H9 (cell line): ENCODE data around the gene PLEKHG1. TPM values are rescaled to one million over a fixed set of nuclear protein-coding genes. Genes with fewer than 3 reads are reported as not detected.

Source experiments
- DNase-seq: peaks from one replicate; pipeline ENCODE4 v3.0.0-alpha.2; 2017
- H2AFZ ChIP-seq: one replicate; pipeline ENCODE4 v1.6.1; 2013; ENCODE audit warnings: mild to moderate bottlenecking, low read length, control low read depth, moderate library complexity
- H2AK5ac ChIP-seq: 2 replicates; pipeline ENCODE4 v1.6.1; 2013; ENCODE audit warnings: low read length, control low read depth, mixed read lengths; ENCODE audit not compliant: insufficient read length
- H2BK120ac ChIP-seq: one replicate; pipeline ENCODE4 v1.6.1; 2013; ENCODE audit warnings: low read depth, mild to moderate bottlenecking, low read length, control low read depth, inconsistent platforms; ENCODE audit not compliant: poor library complexity, severe bottlenecking
- H2BK12ac ChIP-seq: 2 replicates; pipeline ENCODE4 v1.6.1; 2013; ENCODE audit warnings: low read length, control low read depth, mixed read lengths, low read depth; ENCODE audit not compliant: insufficient read length
- H2BK15ac ChIP-seq: 2 replicates; pipeline ENCODE4 v1.6.1; 2013; ENCODE audit warnings: low read depth, low read length, control low read depth
- H2BK20ac ChIP-seq: one replicate; pipeline ENCODE4 v1.6.1; 2013; ENCODE audit warnings: low read depth, mild to moderate bottlenecking, low read length, control low read depth, inconsistent platforms; ENCODE audit not compliant: poor library complexity, severe bottlenecking
- H2BK5ac ChIP-seq: 2 replicates; pipeline ENCODE4 v1.6.1; 2013; ENCODE audit warnings: low read length, control low read depth, mixed read lengths; ENCODE audit not compliant: insufficient read length
- H3K14ac ChIP-seq: 2 replicates; pipeline ENCODE4 v1.6.1; 2013; ENCODE audit warnings: low read length, control low read depth; ENCODE audit not compliant: insufficient read depth
- H3K18ac ChIP-seq: 2 replicates; pipeline ENCODE4 v1.6.1; 2013; ENCODE audit warnings: low read depth, mild to moderate bottlenecking, mixed read lengths, low read length, control low read depth; ENCODE audit not compliant: insufficient read length
- H3K23ac ChIP-seq: 2 replicates; pipeline ENCODE4 v1.6.1; 2013; ENCODE audit warnings: low read length, control low read depth, mixed read lengths, low read depth; ENCODE audit not compliant: insufficient read length
- H3K23me2 ChIP-seq: 2 replicates; pipeline ENCODE4 v1.6.1; 2013; ENCODE audit warnings: low read depth, mild to moderate bottlenecking, mixed read lengths, low read length, control low read depth; ENCODE audit not compliant: insufficient read length, poor library complexity, severe bottlenecking
- H3K27ac ChIP-seq: 2 replicates; pipeline ENCODE4 v1.5.1; 2013; ENCODE audit warnings: low read length, control low read depth, mixed read lengths, low read depth; ENCODE audit not compliant: insufficient read length
- H3K27me3 ChIP-seq: 2 replicates; pipeline ENCODE4 v1.6.1; 2013; ENCODE audit warnings: low read length, control low read depth, inconsistent platforms; ENCODE audit not compliant: insufficient read depth
- H3K4ac ChIP-seq: 2 replicates; pipeline ENCODE4 v1.6.1; 2013; ENCODE audit warnings: low read depth, mild to moderate bottlenecking, control low read depth, inconsistent platforms, low read length, moderate library complexity
- H3K4me1 ChIP-seq: 2 replicates; pipeline ENCODE4 v1.6.1; 2013; ENCODE audit warnings: low read length, control low read depth, inconsistent platforms; ENCODE audit not compliant: insufficient read depth
- H3K4me2 ChIP-seq: 2 replicates; pipeline ENCODE4 v1.6.1; 2013; ENCODE audit warnings: low read length, control low read depth, mixed read lengths; ENCODE audit not compliant: insufficient read length, insufficient read depth
- H3K56ac ChIP-seq: 2 replicates; pipeline ENCODE4 v1.6.1; 2013; ENCODE audit warnings: low read depth, mild to moderate bottlenecking, mixed read lengths, low read length, control low read depth; ENCODE audit not compliant: insufficient read length
- H3K79me1 ChIP-seq: 2 replicates; pipeline ENCODE4 v1.6.1; 2013; ENCODE audit warnings: low read depth, mild to moderate bottlenecking, moderate library complexity, low read length, control low read depth, inconsistent platforms; ENCODE audit not compliant: insufficient read depth, poor library complexity, severe bottlenecking
- H3K79me2 ChIP-seq: 2 replicates; pipeline ENCODE4 v1.6.1; 2013; ENCODE audit warnings: low read length, control low read depth, inconsistent platforms; ENCODE audit not compliant: insufficient read depth
- H3K9ac ChIP-seq: 2 replicates; pipeline ENCODE4 v1.6.1; 2013; ENCODE audit warnings: low read length, control low read depth, mixed read lengths; ENCODE audit not compliant: insufficient read length; ENCODE audit errors: extremely low read depth
- H3K9me3 ChIP-seq: one replicate; pipeline ENCODE4 v1.6.1; 2013; ENCODE audit warnings: low read depth, low read length, inconsistent platforms; ENCODE audit not compliant: control insufficient read depth
- H3T11ph ChIP-seq: one replicate; pipeline ENCODE4 v1.6.1; 2013; ENCODE audit warnings: mild to moderate bottlenecking, low read length, control low read depth, inconsistent platforms
- H4K20me1 ChIP-seq: one replicate; pipeline ENCODE4 v1.6.1; 2013; ENCODE audit not compliant: control insufficient read depth, insufficient read length, insufficient read depth
- H4K5ac ChIP-seq: 2 replicates; pipeline ENCODE4 v1.6.1; 2013; ENCODE audit warnings: low read depth, mild to moderate bottlenecking, mixed read lengths, low read length, control low read depth; ENCODE audit not compliant: insufficient read length
- H4K8ac ChIP-seq: replicated peaks from 2 replicates; pipeline ENCODE4 v1.6.1; 2013; ENCODE audit warnings: low read length, control low read depth, mixed read lengths, low read depth; ENCODE audit not compliant: insufficient read length
- H4K91ac ChIP-seq: 2 replicates; pipeline ENCODE4 v1.6.1; 2013; ENCODE audit warnings: low read depth, mild to moderate bottlenecking, moderate library complexity, mixed read lengths, low read length, control low read depth; ENCODE audit not compliant: insufficient read length
- H3K27ac Mint-ChIP-seq, 3 experiments: 2 replicates in 2 of 3; 3 replicates in 1 of 3; pipeline ENCODE4 v1.8.0; 2020 to 2021; ENCODE audit warnings: mixed read lengths in 3 of 3, mild to moderate bottlenecking in 1 of 3, moderate library complexity in 1 of 3
- H3K27me3 Mint-ChIP-seq: 2 replicates; pipeline ENCODE4 v1.8.0; 2021; ENCODE audit warnings: low read depth, mild to moderate bottlenecking, moderate library complexity, mixed read lengths
- H3K36me3 Mint-ChIP-seq, 3 experiments: 2 replicates in 2 of 3; 3 replicates in 1 of 3; pipeline ENCODE4 v1.8.0; 2020 to 2021; ENCODE audit warnings: low read depth in 3 of 3, mixed read lengths in 3 of 3; ENCODE audit not compliant: insufficient read depth in 1 of 3
- H3K4me1 Mint-ChIP-seq, 2 experiments: 2 replicates each; pipeline ENCODE4 v1.8.0; 2020; ENCODE audit warnings: mixed read lengths in 2 of 2
- H3K4me3 Mint-ChIP-seq, 2 experiments: 2 replicates in 1 of 2; 3 replicates in 1 of 2; pipeline ENCODE4 v1.8.0; 2020 to 2021; ENCODE audit warnings: mild to moderate bottlenecking in 2 of 2, mixed read lengths in 2 of 2, moderate library complexity in 1 of 2
- H3K9me3 Mint-ChIP-seq, 2 experiments: 2 replicates in 1 of 2; 3 replicates in 1 of 2; pipeline ENCODE4 v1.8.0; 2020; ENCODE audit warnings: mild to moderate bottlenecking in 2 of 2, mixed read lengths in 2 of 2, moderate library complexity in 1 of 2
- CTCF ChIP-seq: fragments of 200-600 bp; sonication (generic); conservative IDR thresholded peaks from 3 replicates; pipeline ENCODE4 v1.8.0; 2021; ENCODE audit warnings: antibody characterized with exemption, mild to moderate bottlenecking
- WGBS: extraction: QIAGEN DNeasy Blood & Tissue Kit; methylation state at CpG from one replicate; pipeline ENCODE4 v1.1.7; 2013; ENCODE audit warnings: missing lambda C conversion rate, low lambda C conversion rate, mixed read lengths; ENCODE audit not compliant: insufficient read length; ENCODE audit errors: extremely low coverage; 5-methylcytosine and 5-hydroxymethylcytosine counted together
- total RNA-seq: library from RNA; stranded (reverse); gene quantifications from 2 replicates; pipeline ENCODE4 v1.2.1, GENCODE V29; 2021

PLEKHG1 gene
- total RNA-seq, 1 experiment from 2014 or later: 1.0 TPM

- no peaks in the 10 kb centered on the region for H3K9me3 ChIP-seq
- H4K5ac ChIP-seq: no peak overlapping the region
- Mint-ChIP-seq H3K36me3 (no peaks in the 10 kb centered on the region), H3K9me3 (no peaks in the 10 kb centered on the region), H3K4me3 (no peak overlapping the region), H3K27ac (no peak overlapping the region), H3K27me3 (peaks cover 54% of the 10 kb centered on the region), H3K4me1 (peaks cover 6 to 7% of the 10 kb centered on the region in 2 experiments)
- H3K79me1 ChIP-seq: no peaks in the 10 kb centered on the region
- H3K4me1 ChIP-seq: no peaks in the 10 kb centered on the region
- no peak overlapping the region for H2BK120ac ChIP-seq
- H2BK20ac ChIP-seq: no peak overlapping the region
- peaks cover 3% of the 10 kb centered on the region; the same call in 1 of the 2 replicates for H3K27me3 ChIP-seq
- H3K4me2 ChIP-seq: no peak overlapping the region
- no peak overlapping the region for H3K9ac ChIP-seq
- no peak overlapping the region for H2AK5ac ChIP-seq
- H3K4ac ChIP-seq: no peak overlapping the region
- no peak overlapping the region for H3K27ac ChIP-seq
- TF ChIP-seq CTCF: no peak
- no peak overlapping the region for H3T11ph ChIP-seq
- no peak overlapping the region for H4K8ac ChIP-seq
- no peak overlapping the region for H4K91ac ChIP-seq
- no peaks in the 10 kb centered on the region for H4K20me1 ChIP-seq
- H2BK12ac ChIP-seq: no peak overlapping the region
- H2AFZ ChIP-seq: no peak overlapping the region
- H3K56ac ChIP-seq: no peak overlapping the region
- H3K79me2 ChIP-seq: no peaks in the 10 kb centered on the region
- no peaks in the 10 kb centered on the region for H3K23me2 ChIP-seq
- no peak for DNase-seq
- no peak overlapping the region for H3K18ac ChIP-seq
- no CpG with 5 or more reads among the region's 3 CpGs for WGBS
- no peak overlapping the region; the same call in 1 of the 2 replicates for H3K14ac ChIP-seq
- no peak overlapping the region for H2BK15ac ChIP-seq
- H3K23ac ChIP-seq: no peak overlapping the region
- H2BK5ac ChIP-seq: no peak overlapping the region
Observed at GRCh38 chr6:150607329-150607650, 7.6 kb downstream of the PLEKHG1 start.
